ENCODE measurements around the gene RBM15B.
"Not testable (repeated sequence)": the region's sequence is repeated elsewhere in the genome, so short reads cannot be mapped to it uniquely, and the experiment has no call there.

Gene RBM15B, protein sequence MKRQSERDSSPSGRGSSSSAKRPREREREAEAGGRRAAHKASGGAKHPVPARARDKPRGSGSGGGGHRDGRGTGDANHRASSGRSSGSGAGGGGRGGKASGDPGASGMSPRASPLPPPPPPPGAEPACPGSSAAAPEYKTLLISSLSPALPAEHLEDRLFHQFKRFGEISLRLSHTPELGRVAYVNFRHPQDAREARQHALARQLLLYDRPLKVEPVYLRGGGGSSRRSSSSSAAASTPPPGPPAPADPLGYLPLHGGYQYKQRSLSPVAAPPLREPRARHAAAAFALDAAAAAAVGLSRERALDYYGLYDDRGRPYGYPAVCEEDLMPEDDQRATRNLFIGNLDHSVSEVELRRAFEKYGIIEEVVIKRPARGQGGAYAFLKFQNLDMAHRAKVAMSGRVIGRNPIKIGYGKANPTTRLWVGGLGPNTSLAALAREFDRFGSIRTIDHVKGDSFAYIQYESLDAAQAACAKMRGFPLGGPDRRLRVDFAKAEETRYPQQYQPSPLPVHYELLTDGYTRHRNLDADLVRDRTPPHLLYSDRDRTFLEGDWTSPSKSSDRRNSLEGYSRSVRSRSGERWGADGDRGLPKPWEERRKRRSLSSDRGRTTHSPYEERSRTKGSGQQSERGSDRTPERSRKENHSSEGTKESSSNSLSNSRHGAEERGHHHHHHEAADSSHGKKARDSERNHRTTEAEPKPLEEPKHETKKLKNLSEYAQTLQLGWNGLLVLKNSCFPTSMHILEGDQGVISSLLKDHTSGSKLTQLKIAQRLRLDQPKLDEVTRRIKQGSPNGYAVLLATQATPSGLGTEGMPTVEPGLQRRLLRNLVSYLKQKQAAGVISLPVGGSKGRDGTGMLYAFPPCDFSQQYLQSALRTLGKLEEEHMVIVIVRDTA

DNA sequence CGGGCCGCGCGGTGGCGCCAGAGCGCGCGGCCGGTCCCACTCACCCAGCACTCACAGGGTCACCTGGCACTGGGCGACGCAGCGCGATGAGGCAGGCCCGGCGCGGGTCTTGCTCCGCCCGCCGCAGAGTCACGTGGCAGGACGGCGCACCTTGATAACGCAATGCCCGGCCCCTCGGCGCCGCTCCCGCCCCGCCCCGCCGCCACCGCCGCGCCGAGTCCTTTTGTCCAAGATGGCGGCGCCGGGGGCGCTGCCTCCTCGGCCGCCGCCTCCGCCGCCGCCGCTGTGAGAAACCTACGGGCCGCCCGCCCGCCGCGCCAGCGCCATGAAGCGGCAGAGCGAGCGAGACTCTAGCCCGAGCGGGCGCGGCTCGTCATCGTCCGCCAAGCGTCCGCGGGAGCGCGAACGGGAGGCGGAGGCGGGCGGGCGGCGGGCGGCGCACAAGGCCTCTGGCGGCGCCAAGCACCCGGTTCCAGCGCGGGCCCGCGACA lies at the start of gene RBM15B:
Gene RBM15B, plus strand, starts transcription at position 211 of the 491 bp plus-strand sequence. Its CDS starts 115 bp downstream, at position 326.
- intact Hi-C loops (cut with DNase I) = no loop called here
- DNase-seq = peak; percentile 96 to 100 (median 97)

DNA sequence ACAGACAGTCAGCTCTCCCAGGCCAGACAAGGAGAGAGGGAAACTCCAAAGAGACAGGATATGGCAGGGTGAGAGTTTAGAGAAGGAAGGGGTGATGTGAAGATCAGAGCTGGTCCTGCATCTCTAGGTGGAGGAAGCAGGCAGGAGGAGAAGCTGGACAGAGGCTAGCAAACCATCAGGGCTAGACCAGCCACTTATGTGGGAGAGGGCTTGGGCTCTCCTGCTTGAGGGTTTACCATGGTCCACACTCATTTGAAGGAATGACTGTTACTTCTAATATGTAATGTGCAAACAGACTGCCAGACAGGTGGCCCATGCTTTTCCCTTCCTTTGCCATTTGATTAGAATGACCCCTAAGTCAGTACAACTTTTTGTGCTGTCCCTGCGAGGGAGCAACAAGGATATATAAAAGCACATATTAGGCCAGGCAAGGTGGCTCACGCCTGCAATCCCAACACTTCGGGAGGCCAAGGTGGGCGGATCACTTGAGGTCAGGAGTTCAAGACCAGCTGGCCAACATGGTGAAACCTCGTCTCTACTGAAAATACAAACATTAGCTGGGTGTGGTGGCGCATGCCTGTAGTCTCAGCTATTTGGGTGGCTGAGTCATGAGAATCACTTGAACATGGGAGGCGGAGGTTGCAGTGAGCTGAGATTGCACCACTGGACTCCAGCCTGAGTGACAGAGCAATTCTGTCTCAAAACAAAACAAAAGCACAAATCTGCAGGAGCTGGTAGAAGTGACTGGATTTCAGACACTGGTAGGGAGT lies 47.0 kb upstream of the RBM15B start:
- intact Hi-C loops (cut with DNase I) = no loop called here
- DNase-seq = peak in 4 of 10 donors; percentile 14 to 83 (median 76)

DNA sequence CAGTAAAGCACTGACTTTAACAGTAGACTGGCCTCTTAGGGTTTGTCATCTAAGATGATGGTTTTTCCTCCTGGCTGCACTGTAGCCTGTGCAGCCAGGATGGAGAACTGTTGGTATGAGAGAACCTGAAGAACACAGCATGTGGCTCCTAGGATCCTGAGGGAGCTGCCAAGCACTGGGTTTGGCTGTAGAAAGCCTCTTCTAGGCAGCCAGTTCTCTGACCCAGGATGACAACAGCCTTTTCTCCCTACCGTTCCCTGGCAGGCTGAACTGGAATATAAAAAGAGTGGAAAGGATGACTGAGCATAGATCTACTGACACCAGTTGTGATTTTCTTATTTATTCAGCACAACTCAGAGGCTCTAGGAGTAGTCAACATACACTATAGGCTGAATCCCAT lies 40.3 kb upstream of the RBM15B start:
- DNase-seq = no peak
- intact Hi-C loops (cut with DNase I) = no loop called here

DNA sequence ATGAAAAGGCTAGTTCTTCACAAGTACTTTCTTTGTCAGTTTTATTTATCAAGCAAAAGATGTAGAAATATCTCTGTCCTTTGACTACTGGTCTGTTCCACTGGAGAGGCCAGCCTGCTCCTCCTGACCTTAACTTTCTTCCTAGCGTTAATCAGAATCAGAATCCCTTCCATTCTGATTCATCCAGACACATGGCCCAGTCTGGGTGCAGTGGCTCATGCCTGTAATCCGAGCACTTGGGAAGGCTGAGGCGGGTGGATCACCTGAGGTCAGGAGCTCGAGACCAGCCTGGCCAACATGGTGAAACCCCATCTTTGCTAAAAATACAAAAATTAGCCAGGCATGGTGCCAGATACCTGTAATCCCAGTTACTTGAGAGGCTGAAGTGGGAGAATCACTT lies 38.0 kb upstream of the RBM15B start:
- intact Hi-C loops (cut with DNase I) = no loop called here

DNA sequence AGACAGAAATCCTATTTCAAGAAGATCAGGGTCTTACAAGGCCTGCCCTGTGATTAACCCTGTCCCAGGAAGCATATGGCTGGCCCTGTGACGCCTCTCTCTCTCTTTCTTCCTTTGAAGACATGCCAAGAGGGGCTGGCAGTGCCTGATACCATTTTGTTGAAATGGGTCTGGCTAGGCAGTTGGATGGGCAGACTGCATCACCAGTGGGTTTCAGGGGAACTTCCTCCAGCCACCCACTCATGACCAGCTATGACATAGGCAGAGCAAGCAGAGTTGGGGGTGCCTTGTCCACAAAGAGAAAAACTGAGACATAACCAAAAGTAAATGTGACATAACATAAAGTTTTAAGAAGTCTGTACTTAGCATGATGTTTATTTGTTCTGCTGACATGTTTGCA lies 37.4 kb upstream of the RBM15B start:
- no peak for DNase-seq
- intact Hi-C loops (cut with DNase I) = no loop called here

More for the DNA sequence above, 38.0 kb upstream of the RBM15B start:
- no peak for DNase-seq

DNA sequence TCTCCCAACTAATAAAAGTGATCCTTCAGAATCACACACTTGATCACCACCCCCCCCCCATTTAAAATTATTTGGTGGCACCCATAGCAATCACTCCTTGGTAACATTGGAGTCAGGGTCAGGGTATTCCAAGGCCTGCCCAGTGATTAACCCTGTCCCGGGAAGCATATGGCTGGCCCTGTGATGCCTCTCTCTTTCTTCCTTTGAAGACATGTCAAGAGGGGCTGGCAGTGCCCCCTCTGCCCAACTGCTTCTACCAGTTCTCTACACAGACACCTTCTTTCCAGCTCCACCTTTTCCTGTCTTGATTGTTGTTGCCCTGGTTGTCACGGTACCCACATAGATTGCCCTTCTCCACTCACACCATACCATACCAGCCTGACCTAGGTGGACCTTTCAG lies 36.9 kb upstream of the RBM15B start:
- no peak for DNase-seq

DNA sequence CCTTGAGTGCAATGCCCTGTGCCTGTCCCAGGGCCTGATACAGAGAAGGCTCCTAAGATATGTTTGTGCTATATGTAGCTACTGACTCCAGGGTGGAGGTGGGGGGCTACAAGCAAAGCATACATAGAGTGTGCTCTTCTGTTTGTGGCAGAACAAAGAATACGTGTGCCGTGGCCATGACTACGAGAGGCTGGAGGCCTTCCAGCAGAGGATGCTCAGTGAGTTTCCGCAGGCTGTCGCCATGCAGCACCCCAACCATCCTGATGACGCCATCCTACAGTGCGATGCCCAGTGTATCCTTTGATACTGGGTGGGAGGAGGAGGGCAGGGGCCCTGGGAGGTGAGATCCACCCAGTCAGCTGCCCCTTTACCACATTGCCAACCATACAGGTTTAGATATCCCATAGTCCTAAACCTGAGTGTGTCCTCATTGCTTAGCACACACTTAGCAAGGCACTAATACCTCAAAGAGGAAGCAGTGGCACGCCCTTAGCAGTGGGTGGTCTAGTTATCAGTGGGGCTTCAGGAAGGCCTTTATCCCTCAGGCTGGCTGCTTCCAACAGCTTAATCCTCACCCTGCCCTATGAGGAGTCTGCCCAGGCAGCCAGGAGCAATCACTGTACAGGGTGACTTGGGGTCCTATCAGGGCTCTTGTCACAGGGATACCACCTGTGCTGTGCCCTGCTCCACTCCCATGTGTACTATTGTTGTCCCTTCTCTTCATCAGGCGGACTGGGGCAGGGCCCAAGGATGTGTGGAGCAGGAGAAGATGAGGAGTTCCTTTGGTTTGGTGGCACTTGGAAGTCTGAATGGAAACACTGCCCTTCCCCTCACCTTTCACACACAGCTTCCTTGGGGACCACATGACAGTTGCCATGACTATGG lies 36.1 kb upstream of the RBM15B start:
- intact Hi-C loops (cut with DNase I) = no loop called here
- DNase-seq = peak in 2 of 10 donors; percentile 10 to 85

More for the DNA sequence above, 36.9 kb upstream of the RBM15B start:
- intact Hi-C loops (cut with DNase I) = no loop called here

DNA sequence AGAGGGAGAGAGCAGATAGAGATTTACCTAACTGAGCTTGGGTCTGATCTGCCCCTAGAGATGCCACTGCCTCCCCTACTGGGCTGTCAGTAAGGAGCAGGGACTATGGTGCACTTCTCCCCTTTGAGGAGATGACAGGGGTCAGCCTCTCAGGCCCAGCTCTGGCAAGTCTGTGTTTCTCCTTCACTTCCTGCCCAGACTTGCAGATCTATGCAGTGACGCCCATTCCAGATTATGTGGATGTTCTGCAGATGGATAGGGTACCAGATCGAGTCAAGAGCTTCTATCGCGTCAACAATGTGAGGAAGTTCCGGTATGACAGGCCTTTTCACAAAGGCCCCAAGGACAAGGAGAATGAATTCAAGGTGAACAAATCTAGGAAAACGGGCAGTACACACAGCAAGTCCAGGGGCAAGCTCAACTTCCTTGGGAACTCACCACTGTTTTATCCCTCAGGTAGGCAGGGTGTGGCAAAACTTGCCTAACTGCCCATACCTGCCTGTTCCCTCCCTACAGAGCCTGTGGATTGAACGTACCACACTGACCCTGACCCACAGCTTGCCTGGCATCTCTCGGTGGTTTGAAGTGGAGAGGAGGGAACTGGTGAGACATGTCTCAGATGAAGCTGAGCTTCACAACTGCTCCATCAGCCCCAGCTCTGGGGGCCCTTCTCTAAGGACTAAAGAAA lies 35.0 kb upstream of the RBM15B start:
- DNase-seq = no peak
- intact Hi-C loops (cut with DNase I) = no loop called here

DNA sequence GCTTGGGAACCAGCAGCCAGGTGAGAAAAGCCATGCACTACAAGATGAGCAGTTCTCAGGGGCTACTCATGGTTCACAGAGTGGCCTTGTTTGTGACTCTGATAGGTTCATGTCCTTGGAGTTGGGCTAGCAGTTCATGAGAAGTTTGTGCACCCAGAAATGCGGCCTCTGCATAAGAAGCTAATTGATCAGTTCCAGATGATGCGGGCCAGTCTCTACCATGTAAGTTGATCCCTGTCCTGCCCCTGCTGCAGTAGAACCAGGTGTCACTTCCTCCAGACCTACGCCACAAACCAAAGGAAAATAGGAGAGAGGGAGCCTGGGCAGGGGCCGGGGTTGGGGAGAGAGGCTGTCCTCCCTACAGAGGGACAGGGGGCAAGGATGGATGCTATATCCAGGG lies 33.2 kb upstream of the RBM15B start:
- intact Hi-C loops (cut with DNase I) = no loop called here
- DNase-seq = no peak

DNA sequence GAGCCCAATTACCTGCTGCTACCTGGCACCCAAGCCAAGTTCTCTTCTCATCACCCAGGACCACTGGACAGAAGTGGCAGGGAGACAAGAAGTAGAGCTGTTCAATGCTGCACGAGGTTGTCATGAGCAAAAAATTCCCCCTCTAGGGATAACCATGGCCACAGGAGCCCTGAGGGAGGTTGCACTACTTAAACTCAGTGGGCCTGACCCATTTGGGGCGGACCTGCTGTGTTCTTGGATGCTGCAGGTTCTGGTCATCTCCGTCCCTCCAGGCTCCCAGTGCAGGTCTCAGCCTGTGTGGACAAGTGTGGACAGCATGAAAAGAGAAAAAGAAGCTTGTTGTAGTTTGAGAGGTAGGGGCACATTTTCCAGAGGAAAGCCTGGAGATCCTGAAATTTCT lies 32.1 kb upstream of the RBM15B start:
- intact Hi-C loops (cut with DNase I) = no loop called here
- no peak for DNase-seq

DNA sequence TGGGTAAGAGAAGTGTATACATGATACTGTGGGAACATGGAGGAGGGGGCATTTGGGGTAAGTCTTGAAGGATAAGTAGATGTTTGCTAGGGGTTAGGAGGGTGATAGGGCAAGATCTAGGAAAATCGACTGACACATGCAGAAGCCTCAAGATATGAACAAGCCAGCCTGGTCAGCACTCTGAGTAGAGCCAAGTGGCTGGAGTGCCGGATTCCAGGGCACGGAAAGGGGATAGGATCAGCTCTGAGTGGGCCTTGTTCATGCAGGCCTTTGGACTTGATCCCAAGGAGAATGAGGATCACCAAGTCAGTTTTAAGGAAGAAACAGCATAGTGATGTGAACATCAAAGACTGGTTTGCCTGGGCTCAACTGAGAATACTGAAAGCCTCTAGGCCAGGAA lies 30.3 kb upstream of the RBM15B start:
- no peak for DNase-seq
- intact Hi-C loops (cut with DNase I) = no loop called here

DNA sequence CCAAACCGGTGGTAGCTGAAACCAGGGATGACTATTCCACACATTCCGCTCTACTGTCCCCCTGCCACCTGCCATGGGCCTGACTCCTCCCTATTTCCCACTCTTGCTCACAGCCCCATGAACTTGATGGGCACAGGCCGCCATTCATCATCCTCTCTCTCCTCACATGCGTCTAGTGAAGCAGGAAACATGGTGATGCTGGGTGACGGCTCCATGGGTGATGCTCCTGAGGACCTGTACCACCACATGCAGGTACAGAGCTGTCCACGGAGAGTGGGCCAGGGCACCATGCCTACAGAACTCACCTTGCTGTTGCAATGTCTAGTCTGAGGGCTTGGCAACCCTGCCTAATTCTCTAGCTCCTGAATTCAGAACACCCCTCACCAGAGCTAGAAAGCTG lies 29.3 kb upstream of the RBM15B start:
- intact Hi-C loops (cut with DNase I) = no loop called here

DNA sequence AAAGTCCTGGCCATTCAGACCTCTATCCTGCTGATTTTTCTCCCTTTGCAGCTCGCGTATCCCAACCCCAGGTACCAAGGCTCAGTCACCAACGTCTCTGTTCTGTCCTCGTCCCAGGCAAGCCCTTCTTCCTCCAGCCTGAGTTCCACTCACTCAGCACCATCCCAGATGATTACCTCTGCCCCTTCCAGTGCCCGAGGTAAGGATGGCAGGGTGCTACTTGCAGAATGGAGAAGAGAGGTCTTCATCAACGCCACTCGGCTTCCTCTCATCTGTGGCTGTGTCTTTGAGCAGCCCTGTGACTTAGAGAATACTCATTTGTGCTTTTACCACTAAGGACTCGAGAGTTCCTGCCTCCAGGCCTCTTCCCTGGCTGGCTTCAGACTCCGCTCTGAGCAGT lies 28.6 kb upstream of the RBM15B start:
- no peak for DNase-seq
- intact Hi-C loops (cut with DNase I) = no loop called here

More for the DNA sequence above, 29.3 kb upstream of the RBM15B start:
- DNase-seq = no peak

DNA sequence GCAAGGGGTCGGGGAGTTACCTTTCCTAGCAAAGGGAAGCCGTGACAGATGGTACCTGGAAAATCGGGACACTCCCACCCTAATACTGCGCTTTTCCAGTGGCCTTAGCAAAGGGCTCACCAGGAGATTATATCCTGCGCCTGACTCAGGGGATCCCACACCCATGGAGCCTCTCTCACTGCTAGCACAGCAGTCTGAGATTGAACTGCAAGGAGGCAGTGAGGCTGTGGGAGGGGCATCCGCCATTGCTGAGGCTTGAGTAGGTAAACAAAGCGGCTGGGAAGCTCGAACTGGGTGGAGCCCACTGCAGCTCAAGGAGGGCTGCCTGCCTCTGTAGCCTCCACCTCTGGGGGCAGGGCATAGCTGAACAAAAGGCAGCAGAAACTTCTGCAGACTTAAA lies 22.8 kb upstream of the RBM15B start:
- intact Hi-C loops (cut with DNase I); DNase-seq: not testable (repeated sequence)

DNA sequence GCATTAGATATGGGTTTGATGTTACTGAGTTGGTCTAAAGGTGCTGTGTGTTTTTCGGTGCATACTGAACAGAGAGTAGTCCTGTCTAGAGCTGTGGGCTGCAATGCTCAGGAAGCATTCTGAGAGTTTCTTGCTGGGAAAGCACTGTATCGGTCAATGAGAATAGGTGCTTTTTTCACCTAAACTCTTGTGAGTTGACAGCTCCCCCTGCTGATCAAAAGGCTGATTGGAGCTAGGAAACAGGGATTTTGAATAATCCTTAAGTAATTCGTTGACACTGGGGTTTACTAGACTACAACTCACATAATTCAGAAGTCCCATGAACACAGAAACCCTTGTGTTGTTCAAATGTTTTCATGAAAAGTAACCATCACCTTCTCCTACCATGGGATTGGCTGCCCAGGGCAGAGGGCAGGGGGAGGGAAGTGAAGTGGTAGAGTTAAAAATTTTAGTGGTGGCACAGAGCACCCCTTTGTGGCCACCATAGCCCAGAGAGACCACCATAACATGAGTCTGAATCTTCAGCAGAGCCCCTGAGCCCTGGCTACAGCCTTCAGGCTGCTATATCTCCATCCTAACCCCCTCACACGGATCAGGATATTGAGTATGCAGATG lies 19.0 kb upstream of the RBM15B start:
- peak in 3 of 10 donors; percentile 44 to 61 (median 46) for DNase-seq
- intact Hi-C loops (cut with DNase I) = loop anchor here (5.0 kb wide), 1 partner anchor 755 kb away; the partner anchor contains the start of gene MAPKAPK3

DNA sequence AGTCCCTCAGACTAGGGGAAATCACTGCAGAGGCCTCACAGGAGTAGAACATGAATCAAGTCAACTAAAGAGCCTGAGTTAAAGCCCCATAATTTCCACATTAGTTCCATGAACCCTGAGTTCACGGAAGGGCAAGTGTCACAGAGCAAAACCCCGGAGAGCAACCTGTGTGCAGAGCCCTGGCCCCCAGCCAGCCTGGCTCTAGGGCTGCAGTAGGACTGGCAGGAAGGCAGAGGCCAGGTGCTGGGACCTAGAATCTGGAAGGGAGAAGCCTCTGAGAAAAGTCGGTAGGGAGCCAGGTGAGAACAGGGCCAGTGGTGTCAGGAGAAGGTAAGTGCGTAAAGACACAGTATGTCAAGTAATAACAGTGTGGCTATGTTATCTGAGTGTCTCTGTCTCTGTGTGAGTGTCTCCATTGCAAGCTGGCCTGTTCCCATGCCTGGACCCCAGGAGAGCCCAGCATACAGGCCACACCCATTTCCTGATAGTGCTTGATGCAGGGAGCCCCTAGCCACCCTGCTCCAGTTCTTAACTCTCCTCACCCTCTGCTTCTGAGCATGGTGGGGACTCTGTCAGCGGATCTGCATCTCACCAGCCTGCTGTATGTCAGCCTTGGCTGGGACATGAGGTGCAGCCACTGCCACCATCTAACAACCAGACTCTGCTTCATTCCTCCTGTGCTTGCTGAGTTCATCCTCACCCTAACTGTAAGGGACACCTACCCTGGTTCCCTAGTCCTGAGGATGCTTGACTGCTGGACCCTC lies 17.2 kb upstream of the RBM15B start:
- DNase-seq = no peak
- intact Hi-C loops (cut with DNase I) = loop anchor here (5.0 kb wide), 1 partner anchor 757 kb away; the partner anchor contains the start of gene MAPKAPK3

DNA sequence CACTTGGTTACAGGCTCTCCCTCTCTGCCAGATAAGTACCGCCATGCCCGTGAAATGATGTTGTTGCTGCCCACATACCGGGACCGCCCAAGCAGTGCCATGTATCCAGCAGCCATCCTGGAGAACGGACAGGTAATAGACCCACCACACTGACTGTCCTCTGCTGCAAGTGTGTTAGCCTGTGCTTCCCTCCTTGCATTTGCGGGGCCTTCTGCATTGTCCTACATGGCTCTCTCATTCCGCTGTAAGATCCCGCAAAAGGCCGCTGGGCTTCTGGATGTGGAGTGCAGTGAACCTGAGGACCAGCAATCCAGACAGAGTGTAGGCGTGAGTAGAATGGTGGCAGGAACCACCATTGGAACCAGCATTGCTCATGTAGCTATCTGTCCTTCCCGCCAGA lies 16.6 kb upstream of the RBM15B start:
- DNase-seq = no peak
- intact Hi-C loops (cut with DNase I) = loop anchor here (5.0 kb wide), 1 partner anchor 757 kb away; the partner anchor contains the start of gene MAPKAPK3
